ENCODE data around the gene MTG2.

Gene MTG2

GRCh38 chr20:62237514-62237800, 54.6 kb downstream of the MTG2 start:
- Histone ChIP-seq H4K20me1 (ENCODE audit: insufficient read depth, low read length) (peaks cover 26% of the 10 kb centered on the region; the same call in 1 of the 2 replicates), H3K79me2 (ENCODE audit: low read length) (peaks cover 36% of the 10 kb centered on the region), H3K4me2 (ENCODE audit: low read length) (peak overlapping the region; percentile 88), H2AFZ (ENCODE audit: low read depth, low read length) (peak overlapping the region; percentile 92), H3K4me1 (ENCODE audit: low read length) (peaks cover 10% of the 10 kb centered on the region), H3K9ac (ENCODE audit: low read length) (peak overlapping the region; percentile 33; the same call in 1 of the 2 replicates), H3K9me3 (ENCODE audit: insufficient read depth, low read length) (no peaks in the 10 kb centered on the region), H3K36me3 (replicated peaks; ENCODE audit: low read depth, low read length) (peaks cover 4% of the 10 kb centered on the region), H3K27me3 (ENCODE audit: low read depth, low read length) (no peaks in the 10 kb centered on the region), H3K4me3 (ENCODE audit: low read length) (peak overlapping the region; percentile 79), H3K27ac (ENCODE audit: low read length) (no peak overlapping the region)
- TF ChIP-seq EZH2phosphoT487 (IDR thresholded peaks at IDR 0.05; ENCODE audit: low read depth) = no peak
- no peak for TF ChIP-seq CTCF (IDR thresholded peaks at IDR 0.05; ENCODE audit: low read depth, low read length)

DNA sequence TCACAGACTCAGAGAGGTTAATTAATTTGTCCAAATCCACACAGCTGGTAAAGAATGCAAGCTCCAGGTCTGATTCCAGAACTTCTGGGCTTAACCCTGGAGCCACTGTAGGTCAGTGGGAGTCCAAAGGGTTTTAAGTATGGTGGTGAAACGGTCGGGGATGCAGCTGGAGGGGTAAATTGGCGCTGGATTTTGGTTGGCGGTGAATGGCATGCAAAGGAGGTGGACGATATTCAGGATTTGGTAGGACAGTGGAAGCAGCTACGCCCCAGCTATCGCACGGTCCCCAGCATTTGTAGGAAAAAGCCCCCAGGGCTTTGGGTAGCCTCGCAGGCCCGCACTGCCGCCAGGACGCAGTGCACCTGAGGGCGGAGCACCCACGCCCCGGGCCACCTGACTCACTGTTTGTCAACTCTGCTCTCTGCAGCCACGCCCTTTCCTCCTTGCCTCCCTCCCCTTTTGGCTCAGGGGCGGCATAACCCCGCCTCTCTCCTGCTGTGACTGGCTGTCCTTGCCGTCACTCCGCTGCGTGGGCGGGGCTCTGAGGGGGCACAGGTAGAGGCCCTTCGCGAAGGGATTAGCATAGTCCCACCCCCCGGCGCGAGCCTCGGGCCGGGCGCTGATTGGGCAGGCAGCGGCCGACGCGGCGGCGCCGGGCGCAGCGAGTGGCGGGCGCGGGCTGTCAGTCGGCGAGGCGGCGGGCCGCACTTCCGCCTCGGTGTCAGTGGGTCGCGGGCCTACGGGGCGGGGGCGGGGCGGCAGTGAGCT, 55.2 kb downstream of the MTG2 start, which contains the start of gene OSBPL2:
Gene OSBPL2 (plus strand): TSS at position 721 of the 768 bp plus-strand sequence. CDS start 17,664 bp downstream, outside the sequence.
- H3K9me3 ChIP-seq (ENCODE audit: insufficient read depth, low read length) = no peaks in the 10 kb centered on the region
- H3K27ac ChIP-seq (ENCODE audit: low read length) = peak within 1 kb of the TSS; percentile 24; the same call in 1 of the 2 replicates
- peaks cover 4% of the 10 kb centered on the region for H3K36me3 ChIP-seq (replicated peaks; ENCODE audit: low read depth, low read length)
- peaks cover 31% of the 10 kb centered on the region; the same call in 1 of the 2 replicates for H4K20me1 ChIP-seq (ENCODE audit: insufficient read depth, low read length)
- H2AFZ ChIP-seq (ENCODE audit: low read depth, low read length) = peak within 1 kb of the TSS; percentile 92
- no peaks in the 10 kb centered on the region for H3K27me3 ChIP-seq (ENCODE audit: low read depth, low read length)
- peaks cover 10% of the 10 kb centered on the region for H3K4me1 ChIP-seq (ENCODE audit: low read length)
- peak within 1 kb of the TSS; percentile 88 for H3K4me2 ChIP-seq (ENCODE audit: low read length)
- TF ChIP-seq CTCF (IDR thresholded peaks at IDR 0.05; ENCODE audit: low read depth, low read length) (no peak), EZH2phosphoT487 (IDR thresholded peaks at IDR 0.05; ENCODE audit: low read depth) (no peak)
- peak within 1 kb of the TSS; percentile 88 for H3K4me3 ChIP-seq (ENCODE audit: low read length)
- H3K79me2 ChIP-seq (ENCODE audit: low read length) = peaks cover 41% of the 10 kb centered on the region
- H3K9ac ChIP-seq (ENCODE audit: low read length) = peak within 1 kb of the TSS; percentile 76

DNA sequence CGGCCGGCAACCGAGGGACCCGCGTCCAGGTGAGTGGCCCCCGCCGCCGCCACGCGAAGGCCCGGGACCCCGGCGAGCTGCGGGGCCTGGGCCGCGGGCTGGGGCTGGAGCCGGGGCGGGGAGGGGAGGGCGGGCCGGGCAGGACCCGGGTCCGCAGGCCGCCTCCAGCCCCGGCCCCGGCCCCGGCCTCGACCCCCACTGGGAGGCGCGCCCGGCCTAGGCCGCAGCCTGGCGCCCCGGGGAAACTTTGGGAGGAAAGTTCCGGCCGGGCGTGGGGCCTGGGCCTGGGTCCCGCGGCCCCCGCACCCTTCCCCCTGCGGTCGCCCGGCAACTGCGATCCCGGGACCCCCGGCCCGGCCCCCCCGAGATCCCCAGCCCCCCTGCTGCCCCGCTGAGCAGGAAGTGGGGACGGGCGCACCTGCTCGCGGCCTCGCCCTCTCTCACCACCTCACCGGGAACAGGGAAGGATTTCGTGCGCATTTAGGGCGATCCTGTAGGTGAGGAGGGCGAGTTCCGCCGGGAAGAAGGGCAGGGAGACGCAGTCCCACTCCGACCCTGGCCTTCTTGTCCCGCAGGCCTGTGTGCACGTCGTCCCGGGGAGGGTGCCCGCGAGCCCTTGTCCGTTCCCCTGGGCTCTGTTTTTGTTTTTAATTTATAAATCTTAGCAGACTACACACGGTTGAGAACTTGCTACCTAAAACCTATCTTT, 55.9 kb downstream of the MTG2 start:
- TF ChIP-seq EZH2phosphoT487 (IDR thresholded peaks at IDR 0.05; ENCODE audit: low read depth) = no peak
- no peak for TF ChIP-seq CTCF (IDR thresholded peaks at IDR 0.05; ENCODE audit: low read depth, low read length)
- H2AFZ ChIP-seq (ENCODE audit: low read depth, low read length) = no peak overlapping the region
- peaks cover 4% of the 10 kb centered on the region for H3K36me3 ChIP-seq (replicated peaks; ENCODE audit: low read depth, low read length)
- H3K27me3 ChIP-seq (ENCODE audit: low read depth, low read length) = no peaks in the 10 kb centered on the region
- peaks cover 45% of the 10 kb centered on the region for H3K79me2 ChIP-seq (ENCODE audit: low read length)
- H3K9me3 ChIP-seq (ENCODE audit: insufficient read depth, low read length) = no peaks in the 10 kb centered on the region
- peak overlapping the region; percentile 88 for H3K4me3 ChIP-seq (ENCODE audit: low read length)
- H4K20me1 ChIP-seq (ENCODE audit: insufficient read depth, low read length) = peaks cover 31% of the 10 kb centered on the region; the same call in 1 of the 2 replicates
- H3K4me1 ChIP-seq (ENCODE audit: low read length) = peaks cover 10% of the 10 kb centered on the region
- H3K27ac ChIP-seq (ENCODE audit: low read length) = peak overlapping the region; percentile 24; the same call in 1 of the 2 replicates
- peak overlapping the region; percentile 76 for H3K9ac ChIP-seq (ENCODE audit: low read length)
- peak overlapping the region; percentile 83 for H3K4me2 ChIP-seq (ENCODE audit: low read length)

DNA sequence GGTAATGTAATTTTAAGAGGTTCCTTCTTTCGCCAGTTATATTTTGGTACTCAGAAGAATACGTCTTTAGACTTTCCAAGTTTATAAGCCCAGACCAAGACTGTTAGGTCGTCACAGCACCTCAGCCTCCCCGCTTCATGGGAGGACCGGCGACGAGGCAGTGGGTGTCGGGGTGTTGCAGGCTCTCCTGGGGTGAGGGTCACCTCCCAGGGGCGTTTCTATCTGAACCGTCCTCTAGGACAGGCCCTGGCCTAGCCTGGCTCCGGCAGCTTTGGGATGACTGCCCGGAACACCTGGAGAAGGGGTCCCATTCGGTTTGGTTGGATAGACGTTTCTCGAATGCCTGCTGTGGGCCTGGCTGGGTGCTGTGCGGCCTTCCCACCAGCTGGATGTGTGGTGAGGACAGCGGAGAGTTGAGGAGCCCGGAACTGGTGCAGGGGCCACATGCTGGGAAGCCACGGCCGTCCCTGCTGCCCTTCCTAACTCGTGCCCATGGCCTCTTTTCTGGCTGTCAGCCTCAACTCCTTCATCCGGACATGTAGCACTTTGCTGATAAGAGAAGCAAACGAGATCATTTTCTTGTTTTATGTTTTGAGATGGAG, 56.6 kb downstream of the MTG2 start:
- Histone ChIP-seq H3K79me2 (ENCODE audit: low read length) (peaks cover 51% of the 10 kb centered on the region), H2AFZ (ENCODE audit: low read depth, low read length) (no peak overlapping the region), H3K9ac (ENCODE audit: low read length) (peak overlapping the region; percentile 76), H3K9me3 (ENCODE audit: insufficient read depth, low read length) (no peaks in the 10 kb centered on the region), H3K4me3 (ENCODE audit: low read length) (peak overlapping the region; percentile 88), H3K4me1 (ENCODE audit: low read length) (peaks cover 10% of the 10 kb centered on the region), H3K36me3 (replicated peaks; ENCODE audit: low read depth, low read length) (peaks cover 4% of the 10 kb centered on the region), H4K20me1 (ENCODE audit: insufficient read depth, low read length) (peaks cover 37% of the 10 kb centered on the region; the same call in 1 of the 2 replicates), H3K27me3 (ENCODE audit: low read depth, low read length) (no peaks in the 10 kb centered on the region), H3K27ac (ENCODE audit: low read length) (peak overlapping the region; percentile 24; the same call in 1 of the 2 replicates), H3K4me2 (ENCODE audit: low read length) (peak overlapping the region; percentile 83)
- TF ChIP-seq CTCF (IDR thresholded peaks at IDR 0.05; ENCODE audit: low read depth, low read length) = no peak
- no peak for TF ChIP-seq EZH2phosphoT487 (IDR thresholded peaks at IDR 0.05; ENCODE audit: low read depth)
